Thyroid gland (tissue), 4 donors: Measurements from ENCODE around the gene UBA3.

Source experiments
- CTCF ChIP-seq, 6 experiments: fragments of 200-600 bp in 3 of 6; fragments of 450-650 bp in 3 of 6; sonication (generic) in 3 of 6; IDR thresholded peaks; one replicate each; pipeline ENCODE4 v1.5.1; 2016 to 2019; ENCODE audit warnings: antibody characterized with exemption in 6 of 6, mild to moderate bottlenecking in 2 of 6, inconsistent platforms in 1 of 6, moderate library complexity in 1 of 6
- POLR2A ChIP-seq, 2 donors: fragments of 450-650 bp; IDR thresholded peaks; one replicate each; pipeline ENCODE4 v1.6.1; 2017; ENCODE audit warnings: antibody characterized with exemption in 2 of 2, mild to moderate bottlenecking in 2 of 2, moderate library complexity in 1 of 2

- TF ChIP-seq CTCF (IDR thresholded peaks at IDR 0.05), result no peak
- TF ChIP-seq POLR2A (IDR thresholded peaks at IDR 0.05), result no peak
Observed at GRCh38 chr3:69087030-69087791, 7.0 kb upstream of the UBA3 start.
